ENCODE measurements around the gene RNF125. TPM values are rescaled to one million over a fixed set of nuclear protein-coding genes. Genes with fewer than 3 reads are reported as not detected.
A peak's percentile ranks its signal among the peaks of the same experiment; 100 is the strongest.
"Not testable (repeated sequence)": the region's sequence is repeated elsewhere in the genome, so short reads cannot be mapped to it uniquely, and the experiment has no call there.

The RNF125 gene
- total RNA-seq, 1 donor from 2014 or later = 5.6 TPM

DNA sequence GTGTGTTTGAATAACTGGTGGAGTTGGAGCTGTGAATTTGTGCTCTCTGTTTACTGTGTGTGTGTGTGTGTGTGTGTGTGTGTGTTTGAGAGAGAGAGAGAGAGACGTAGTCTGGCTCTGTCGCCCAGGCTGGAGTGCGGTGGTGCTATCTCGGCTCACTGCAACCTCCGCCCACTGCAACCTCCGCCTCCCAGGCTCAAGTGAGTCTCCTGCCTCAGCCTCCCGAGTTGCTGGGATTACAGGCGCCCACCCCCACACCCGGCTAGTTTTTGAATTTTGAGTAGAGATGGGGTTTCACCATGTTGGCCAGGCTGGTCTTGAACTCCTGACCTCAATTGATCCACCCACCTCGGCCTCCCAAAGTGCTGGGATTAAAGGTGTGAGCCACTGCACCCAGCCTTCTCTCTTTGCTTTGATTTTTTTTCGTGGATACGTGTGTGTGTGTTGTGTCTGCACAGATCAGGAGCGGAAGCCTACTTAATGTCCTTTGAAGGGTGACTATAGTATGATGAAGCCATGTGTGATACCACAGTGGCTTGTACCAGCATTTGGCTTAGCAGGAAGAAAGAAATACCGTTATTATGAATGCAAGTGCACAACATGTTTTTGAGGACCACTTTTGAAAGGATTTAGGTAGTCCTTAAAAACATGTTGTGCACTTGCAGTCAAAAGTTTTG is 1.5 kb downstream of the RNF125 start:
- ATAC-seq; DNase-seq (ENCODE audit: missing footprints): not testable (repeated sequence)
- intact Hi-C loops (cut with DNase I) = loop anchor here (2.0 kb wide), 2 partner anchors 33 to 73 kb away; no protein-coding TSS in a partner anchor

DNA sequence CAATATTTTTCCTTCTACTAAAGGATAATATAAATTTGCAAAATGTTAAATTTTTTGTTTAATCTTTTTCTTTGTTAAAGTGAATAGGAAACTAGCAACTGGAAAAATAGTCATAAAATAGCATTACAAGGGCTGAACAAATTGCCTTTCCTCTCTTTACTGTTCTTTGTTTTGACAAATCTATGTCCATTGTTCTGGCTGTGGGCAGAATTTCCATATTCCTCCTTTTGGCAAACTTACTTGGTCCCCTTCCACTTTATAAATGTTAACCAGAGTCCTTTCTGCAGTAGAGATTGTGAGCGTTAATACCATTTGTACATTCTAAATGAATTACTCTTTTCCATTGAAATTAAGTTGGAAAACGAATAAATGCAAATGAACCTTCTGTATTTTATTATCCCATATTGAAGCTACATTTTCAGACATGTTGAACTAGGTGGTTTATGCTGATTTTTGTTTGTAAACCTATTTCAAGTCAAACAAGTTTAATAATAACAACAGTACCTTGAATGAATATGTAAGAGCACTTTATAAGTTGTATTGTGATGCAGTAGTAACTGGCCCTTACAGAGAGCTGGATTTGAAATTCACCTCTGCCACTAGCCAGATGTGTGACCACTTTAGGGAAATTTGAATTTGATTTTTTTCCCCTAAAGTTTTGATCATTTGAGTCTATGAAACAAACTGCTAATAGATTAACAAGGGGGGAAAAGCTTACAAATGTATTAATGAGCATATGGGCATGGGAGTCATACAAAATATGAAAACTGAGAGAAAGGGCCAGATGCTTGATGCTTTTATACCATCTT is 3.3 kb downstream of the RNF125 start:
- intact Hi-C loops (cut with DNase I) = no loop called here
- DNase-seq (ENCODE audit: missing footprints) (no peak), ATAC-seq (no peak)

DNA sequence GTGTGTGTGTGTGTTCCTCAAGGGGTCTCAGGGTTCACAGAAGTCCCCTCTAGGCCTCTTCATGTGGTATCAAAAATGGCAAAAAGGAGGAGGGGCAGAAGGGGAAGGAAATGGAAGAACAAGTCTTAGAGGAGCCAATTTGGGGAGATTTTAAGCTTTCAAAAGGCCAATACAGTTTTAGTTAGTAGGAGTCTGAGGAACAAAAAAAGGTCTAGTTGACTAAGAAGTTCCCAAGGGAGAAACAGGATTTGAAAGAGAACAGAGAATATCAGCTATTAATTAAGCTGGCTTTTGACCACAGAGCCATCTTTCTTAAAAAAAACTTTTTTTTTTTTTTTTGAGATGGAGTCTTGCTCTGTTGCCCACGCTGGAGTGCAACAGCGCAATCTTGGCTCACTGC is 7.1 kb downstream of the RNF125 start:
- intact Hi-C loops (cut with DNase I) = no loop called here
- DNase-seq (ENCODE audit: missing footprints) (no peak), ATAC-seq (no peak)

DNA sequence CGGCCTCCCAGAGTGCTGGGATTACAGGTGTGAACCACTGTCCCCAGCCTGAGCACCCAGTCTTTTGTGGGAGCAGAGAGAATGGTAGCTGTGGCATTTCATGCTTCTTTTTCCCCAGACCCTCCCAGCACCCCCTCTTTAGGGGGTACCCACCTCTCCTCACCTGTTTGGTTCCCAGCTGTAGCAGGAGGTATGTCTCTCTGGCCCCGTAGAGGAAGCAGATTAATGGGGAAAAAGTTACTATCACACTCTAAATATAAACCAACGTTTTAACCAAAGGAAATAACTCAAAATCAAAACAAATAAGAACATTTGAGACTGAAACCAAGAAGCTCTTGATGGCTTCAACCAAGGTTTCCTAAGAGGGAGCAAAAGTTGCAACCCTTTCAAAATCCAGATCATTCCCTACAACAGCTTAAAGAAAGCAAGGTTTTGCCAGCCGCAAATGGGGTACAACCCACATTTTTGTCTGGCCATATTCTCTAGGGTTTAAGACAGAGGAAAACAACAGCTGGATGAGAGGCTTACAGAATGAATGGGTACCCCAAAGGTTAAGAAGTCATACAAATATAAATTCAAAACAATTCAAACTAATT is 8.0 kb downstream of the RNF125 start:
- DNase-seq (ENCODE audit: missing footprints) = no peak
- intact Hi-C loops (cut with DNase I) = no loop called here
- ATAC-seq = no peak

DNA sequence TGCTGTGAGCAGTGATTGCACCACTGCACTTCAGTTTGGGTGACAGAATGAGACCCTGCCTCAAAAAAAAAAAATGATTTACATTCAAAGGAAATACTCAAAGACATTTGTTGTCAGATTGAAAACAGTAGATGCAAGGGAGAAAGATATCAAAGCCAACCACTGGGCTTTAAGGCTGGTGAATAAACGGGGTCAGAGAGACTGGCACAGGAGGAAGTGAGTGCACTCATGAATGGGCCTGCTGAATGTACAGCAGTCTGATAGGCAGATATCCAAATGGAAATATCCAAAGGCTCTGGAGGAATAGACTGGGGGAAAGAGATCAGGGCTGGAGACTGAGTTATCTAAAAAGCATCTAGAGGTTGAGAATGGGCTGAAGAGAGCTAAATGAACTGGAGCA is 10.9 kb downstream of the RNF125 start:
- ATAC-seq (no peak), DNase-seq (ENCODE audit: missing footprints) (no peak)
- intact Hi-C loops (cut with DNase I) = no loop called here

DNA sequence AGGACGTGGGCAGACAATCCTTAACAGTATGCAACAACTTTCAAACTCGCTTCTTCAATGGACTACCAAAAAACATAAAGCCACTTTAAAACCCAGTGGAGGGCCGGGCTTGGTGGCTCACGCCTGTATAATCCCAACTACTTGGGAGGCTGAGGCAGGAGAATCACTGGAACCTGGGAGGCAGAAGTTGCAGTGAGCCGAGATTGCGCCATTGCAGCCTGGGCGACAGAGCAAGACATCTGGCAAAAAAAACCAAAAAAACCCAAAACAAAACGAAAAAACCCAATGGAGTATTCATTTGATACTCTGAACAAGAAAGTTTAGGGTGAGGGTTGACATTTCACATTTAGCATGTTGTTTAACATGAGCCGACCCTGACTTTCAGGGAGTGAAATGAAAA is 14.0 kb downstream of the RNF125 start:
- ATAC-seq (no peak), DNase-seq (ENCODE audit: missing footprints) (no peak)
- intact Hi-C loops (cut with DNase I) = no loop called here

DNA sequence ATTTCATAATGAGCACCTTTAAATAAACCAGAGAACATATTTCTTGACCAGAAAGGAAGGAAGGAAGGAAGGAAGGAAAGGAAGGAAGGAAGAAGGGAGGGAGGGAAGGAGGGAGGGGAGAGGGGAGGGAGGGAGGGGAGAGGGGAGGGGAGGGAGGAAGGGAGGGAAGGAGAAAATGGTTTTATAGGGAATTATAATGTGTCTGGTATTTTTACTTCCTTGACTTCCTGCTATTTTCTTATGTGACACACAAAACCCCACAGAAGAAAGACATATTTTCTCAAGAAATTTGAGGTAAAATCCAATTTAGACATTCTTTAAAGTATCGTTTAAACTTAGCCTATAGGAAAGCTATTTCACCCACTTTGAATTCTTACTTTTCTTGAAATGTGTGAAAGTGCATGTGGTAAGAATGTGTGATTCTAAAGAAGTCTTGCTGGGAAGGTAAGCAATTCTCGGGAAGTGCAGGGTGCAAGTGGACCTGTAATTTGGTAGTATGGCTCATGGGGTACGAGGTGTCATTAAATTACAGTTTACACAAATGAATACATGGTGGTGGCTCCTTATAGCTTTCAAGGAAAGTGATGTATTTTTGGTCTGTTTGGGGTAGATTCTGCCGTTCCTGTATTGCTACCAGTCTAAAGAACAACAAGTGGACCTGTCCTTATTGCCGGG is 18.0 kb downstream of the RNF125 start:
- DNase-seq (ENCODE audit: missing footprints) = no peak
- ATAC-seq = no peak
- intact Hi-C loops (cut with DNase I) = no loop called here

DNA sequence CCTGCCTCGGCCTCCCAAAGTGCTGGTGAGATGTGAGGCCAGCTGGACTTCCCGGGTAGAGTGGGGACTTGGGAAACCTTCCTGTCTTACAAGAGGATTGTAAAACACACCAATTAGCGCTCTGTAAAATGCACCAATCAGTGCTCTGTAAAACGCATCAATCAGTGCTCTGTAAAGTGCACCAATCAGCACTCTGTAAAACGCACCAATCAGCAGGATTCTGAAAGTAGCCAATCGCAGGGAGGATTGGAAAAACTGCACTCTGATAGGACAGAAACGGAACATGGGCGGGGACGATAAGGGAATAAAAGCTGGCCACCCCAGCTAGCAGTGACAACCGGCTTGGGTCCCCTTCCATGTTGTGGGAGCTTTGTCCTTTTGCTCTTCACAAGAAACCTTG is 19.0 kb downstream of the RNF125 start:
- ATAC-seq = no peak
- intact Hi-C loops (cut with DNase I) = no loop called here
- DNase-seq (ENCODE audit: missing footprints) = no peak

DNA sequence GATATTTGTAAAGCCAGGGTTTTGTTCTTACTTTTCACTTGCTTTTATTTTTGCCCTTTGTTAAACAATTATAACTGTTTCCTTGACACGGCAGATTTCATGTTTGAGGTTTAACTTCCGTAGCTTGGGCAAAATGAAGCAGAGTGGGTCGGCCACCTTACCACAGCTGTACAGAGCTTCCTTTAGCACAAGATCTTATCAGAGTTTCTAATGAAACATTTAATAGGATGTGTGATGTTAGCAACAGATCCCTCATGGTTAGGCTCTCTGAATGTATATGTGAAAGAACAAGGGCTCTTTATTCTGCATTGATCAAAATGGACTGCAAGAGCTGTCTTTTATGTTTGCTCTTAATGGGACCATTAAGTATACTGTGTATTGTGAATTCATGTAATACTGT is 22.3 kb downstream of the RNF125 start:
- DNase-seq (ENCODE audit: missing footprints) (no peak), ATAC-seq (no peak)
- intact Hi-C loops (cut with DNase I) = no loop called here

DNA sequence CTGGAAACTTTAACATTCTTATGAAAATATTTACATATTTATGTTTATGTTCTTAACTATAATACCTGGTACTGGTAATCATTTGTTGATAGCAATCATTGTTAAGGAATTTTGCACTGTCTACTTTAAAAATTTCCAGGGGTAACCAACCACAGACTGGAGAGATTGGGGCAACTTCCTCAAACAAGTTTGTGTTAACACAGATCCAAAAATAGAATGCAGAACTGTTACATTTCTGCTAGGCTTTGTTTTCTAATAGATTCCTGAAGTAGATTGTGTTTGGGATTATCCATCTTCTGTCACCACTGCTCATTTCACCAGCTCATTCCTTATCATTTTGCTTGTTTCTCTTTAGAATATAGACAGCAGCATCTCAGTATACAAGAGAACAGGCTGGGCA is 23.7 kb downstream of the RNF125 start:
- intact Hi-C loops (cut with DNase I) = no loop called here
- DNase-seq (ENCODE audit: missing footprints) (no peak), ATAC-seq (no peak)

DNA sequence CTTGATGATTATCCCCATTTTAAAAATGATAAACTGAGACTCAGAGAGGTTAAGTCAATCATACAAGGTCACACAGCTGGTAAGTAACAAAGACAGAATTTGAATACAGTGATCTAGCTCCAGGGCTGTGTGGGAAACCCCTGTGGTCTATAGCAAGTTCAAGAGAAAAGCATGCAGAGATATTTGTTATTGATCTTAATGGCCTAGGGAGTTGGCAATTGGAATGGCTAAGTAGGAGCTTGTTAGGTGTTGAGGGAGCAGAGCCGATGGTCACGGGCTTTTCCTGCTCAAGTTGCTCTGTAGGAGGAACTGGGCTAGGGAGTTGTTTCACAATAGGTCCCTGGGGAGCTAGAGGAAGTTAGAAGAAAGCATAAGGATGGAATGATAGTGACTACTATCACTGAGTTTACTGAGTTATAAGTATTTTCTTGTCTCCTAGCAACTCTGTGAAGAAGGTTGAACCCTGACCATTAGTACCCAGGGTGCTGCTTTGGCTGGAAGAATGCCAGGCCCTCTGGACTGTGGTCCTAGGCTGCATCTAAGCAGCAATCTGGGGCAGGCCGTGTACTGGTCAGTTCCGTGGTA is 30.0 kb downstream of the RNF125 start:
- DNase-seq (ENCODE audit: missing footprints) = no peak
- ATAC-seq = peak; percentile 88
- intact Hi-C loops (cut with DNase I) = no loop called here

DNA sequence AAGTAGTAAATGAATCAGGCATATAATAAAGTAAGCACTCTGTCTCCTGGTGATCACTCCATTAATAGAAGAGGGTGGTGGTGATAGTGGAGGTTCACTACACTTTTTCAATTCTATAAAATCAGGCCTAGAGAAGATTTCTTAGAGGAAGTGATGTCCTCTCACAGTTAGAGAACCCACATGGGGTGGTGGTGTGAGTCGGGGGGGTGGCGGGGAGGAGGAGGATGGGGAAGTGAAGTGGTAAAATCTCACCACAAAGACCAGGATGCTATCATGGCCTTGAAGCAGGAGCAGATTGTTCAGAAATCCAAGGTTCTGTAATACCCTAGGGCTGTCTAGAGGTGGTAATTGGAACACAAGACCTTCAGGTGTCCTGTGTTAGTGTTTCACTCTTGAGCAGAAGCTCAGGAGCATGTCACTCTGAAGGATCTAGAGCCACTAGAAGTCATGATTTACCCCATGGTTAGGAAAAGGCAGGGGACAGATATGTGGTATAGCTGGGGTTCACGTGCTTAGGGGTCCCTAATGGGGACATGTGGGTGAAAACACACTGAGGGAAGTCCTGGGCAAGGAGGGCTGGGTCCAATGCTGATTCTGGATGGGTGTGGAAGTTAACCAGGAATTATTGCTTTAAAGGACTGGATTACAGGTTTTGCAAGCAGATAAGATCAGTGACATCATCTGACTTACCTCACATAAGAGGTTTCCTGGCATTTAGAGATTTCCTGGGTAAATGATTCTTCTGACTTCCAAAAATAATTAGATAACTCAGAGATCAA is 31.0 kb downstream of the RNF125 start:
- ATAC-seq (peak; percentile 61), DNase-seq (ENCODE audit: missing footprints) (peak; percentile 79)
- intact Hi-C loops (cut with DNase I) = no loop called here

DNA sequence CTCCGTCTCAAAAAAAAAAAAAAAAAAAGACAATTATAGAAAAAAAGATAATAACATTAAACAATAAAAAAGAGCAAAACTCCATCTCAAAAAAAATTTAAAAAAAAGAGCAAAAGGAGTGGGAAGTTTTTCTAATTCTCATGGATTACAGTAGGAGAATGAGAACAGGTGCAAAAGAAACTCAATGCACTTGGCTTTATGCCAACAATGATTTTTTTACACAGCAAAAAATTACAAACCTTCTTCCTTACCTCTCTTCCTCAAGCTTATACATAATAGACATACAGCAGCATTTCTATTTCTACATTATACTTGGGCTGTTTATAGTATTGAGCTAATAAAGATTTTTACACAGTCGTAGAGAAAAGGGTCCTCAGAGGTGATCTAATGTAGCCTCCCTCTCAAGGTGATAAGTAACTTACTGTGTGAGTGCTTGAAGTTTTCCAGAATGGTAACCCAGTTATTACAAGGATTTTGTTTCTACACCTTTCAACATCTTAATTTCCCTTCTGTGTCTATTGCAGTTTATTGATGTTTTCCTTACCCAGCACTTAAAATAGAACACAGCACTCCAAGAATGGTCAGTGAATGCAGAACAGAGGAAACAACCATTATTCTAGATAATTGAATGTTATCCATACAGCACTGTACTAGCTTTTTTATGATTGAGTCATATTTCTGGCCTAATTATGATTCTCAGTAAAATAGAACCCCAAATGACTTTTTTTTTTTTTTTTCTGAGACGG is 38.2 kb downstream of the RNF125 start:
- DNase-seq (ENCODE audit: missing footprints) (no peak), ATAC-seq (no peak)
- intact Hi-C loops (cut with DNase I) = no loop called here

DNA sequence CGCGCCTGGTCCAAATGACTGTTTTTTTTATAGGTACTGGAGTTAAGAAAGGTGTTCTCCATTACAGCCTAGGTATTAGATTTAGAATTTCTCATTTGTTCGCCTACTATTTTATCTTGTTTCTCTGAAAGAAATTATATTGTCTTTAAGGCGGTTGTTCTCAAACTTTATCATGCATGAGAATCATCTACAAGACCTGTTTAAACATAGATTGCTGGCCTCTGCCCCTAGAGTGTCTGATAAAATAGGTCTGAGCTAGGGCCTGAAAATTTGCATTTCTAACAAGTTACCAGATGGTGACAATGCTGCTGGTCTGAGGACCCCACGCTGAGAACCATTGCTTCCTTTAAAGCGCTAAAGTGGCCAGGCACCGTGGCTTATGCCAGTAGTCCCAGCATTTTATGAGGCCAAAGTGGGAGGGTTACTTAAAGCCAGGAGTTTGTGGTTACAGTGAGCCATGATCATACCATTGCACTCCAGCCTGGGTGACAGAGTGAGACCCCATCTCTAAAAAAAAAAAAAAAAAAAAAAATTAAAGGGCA is 39.1 kb downstream of the RNF125 start:
- ATAC-seq (no peak), DNase-seq (ENCODE audit: missing footprints) (no peak)
- intact Hi-C loops (cut with DNase I) = no loop called here

DNA sequence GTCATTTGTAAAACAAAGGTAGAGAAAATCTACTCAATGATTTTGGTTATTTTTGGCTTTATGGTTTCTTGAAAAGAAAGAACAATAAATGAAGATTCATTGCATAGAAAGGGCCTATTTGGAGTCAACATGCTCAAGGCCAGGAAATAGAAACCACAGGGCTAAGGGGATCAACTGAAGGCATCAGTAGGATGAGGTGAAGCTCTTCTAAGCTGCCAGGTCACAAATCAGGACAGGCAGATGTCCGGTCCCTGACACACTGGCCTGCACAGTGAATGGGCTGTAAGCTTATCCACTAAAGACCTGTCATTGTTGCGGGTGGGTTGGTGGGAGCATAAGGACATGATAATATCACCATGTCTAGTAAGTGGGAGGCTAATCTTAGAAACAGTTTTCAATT is 41.4 kb downstream of the RNF125 start:
- DNase-seq (ENCODE audit: missing footprints) (no peak), ATAC-seq (no peak)
- intact Hi-C loops (cut with DNase I) = no loop called here

DNA sequence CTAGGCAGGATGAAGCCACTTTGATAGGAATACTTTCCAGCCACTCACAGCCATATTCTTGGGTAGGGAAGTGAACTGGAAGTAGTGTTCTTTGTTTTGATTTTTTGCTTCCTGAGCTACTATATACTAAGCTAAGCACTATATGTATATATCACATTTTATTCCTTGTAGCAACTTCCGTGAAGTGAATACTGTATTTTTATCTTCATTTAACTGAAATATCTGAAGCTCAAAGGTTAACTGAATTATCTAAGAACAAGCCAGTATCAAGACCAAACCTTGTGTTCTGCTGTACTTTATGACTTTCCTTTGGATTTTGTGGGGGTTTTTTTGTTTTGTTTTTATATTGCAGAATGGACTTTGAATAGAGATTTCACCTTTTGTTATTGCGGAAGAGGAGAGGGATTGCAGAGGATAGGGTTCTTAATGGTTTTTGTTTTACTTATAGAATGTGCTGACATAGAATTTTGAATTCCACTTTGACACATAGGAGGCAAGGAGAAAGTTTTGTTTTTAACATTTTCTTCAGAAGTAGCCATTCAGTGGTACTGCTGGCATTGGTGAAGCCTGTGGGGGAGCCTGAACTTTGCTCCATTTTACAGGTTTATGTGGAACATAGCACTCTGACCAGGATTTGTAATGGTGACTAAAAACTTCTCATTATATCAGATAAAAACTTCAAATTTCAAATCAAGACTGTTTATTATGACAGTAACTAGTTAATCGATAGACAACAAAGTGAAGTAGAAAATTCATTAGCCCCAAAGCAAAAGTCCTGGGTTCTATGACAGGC is 48.9 kb downstream of the RNF125 start:
- no peak for ATAC-seq
- intact Hi-C loops (cut with DNase I) = no loop called here
- no peak for DNase-seq (ENCODE audit: missing footprints)

DNA sequence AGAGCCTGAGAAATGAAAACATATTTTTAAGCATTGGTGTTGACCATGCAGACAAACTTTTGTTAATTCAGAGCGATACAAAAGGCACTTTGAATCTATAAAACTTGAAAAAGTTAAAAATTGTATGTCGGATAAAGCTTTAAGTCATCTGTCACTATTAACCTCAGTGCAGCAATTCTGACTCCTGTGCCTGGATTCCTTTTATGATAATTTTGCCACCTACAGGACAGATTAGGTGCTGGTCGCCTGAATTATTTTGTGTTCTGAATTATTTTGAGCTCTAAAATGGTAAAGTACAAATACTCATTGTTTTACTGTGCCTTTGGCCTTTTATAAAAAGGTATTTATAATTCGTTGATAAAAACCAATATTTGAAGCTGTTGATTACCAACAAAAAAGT is 53.7 kb downstream of the RNF125 start:
- intact Hi-C loops (cut with DNase I) = no loop called here
- DNase-seq (ENCODE audit: missing footprints) (no peak), ATAC-seq (no peak)

Data from Right ventricle myocardium inferior (tissue), 1 donor.